H7 (cell line): ENCODE data around the gene FAM98A. TPM values are rescaled to one million over a fixed set of nuclear protein-coding genes. Genes with fewer than 3 reads are reported as not detected.

Source experiments
- DNase-seq: peaks from one replicate; pipeline ENCODE4 v3.0.0; 2012
- H3K27me3 ChIP-seq: 2 replicates; pipeline ENCODE4 v1.6.0; 2011; ENCODE audit warnings: mild to moderate bottlenecking, low read length; ENCODE audit not compliant: control insufficient read depth, insufficient read depth
- H3K36me3 ChIP-seq: replicated peaks from 2 replicates; pipeline ENCODE4 v1.5.1; 2011; ENCODE audit warnings: low read length; ENCODE audit not compliant: control insufficient read depth, insufficient read depth
- H3K4me3 ChIP-seq: 2 replicates; pipeline ENCODE4 v1.5.1; 2011; ENCODE audit warnings: low read depth, mild to moderate bottlenecking, control low read depth, low read length, moderate library complexity; ENCODE audit not compliant: insufficient read depth
- total RNA-seq: library from RNA; depleted of rRNA; stranded (reverse); fragments of >200 nt; shearing (Covaris generic); gene quantifications from 2 replicates; pipeline ENCODE4 v1.2.3, GENCODE V29; 2014

FAM98A gene
- total RNA-seq, 1 experiment from 2014 or later, result 27.7 TPM

DNA sequence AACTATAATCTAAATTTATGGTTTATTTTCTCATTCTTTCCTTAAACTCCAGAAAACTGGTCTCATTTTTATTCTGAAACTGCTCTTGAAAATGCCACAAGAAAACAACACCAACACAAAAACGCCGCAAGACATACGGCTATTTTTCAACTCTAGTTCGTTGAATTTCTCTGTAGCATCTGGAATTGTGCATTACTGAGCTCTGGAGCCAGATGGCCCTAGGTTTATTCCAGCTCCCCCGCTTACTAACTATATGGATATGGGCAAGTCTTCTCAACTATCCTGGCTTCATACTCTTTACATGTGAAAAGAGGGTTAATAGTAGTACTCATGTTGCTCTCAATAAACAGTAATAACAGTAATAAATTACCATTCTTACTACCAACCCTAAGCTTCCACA, 19.9 kb downstream of the FAM98A start:
- H3K4me3 ChIP-seq, result no peak overlapping the region
- H3K36me3 ChIP-seq, result no peaks in the 10 kb centered on the region
- no peaks in the 10 kb centered on the region for H3K27me3 ChIP-seq
- DNase-seq, result no peak

DNA sequence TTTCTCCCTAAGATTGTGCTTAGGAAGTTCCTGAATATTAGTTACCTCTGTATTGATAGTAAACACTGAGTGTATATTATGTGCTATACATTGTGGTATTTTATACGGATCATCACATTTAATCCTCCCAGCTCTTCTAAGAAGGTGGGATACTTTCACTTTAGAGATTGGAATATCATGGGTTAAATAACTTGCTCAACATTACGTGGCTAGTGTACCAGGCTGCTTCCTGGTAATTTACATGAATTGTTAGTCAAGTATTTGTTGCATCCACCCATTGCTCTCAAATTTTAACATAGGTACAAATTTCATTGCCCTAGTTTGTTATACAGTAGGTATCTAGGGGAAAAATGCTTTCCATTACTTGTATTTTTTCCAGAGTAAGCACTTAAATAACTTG, 21.4 kb downstream of the FAM98A start:
- Histone ChIP-seq H3K36me3 (no peaks in the 10 kb centered on the region), H3K27me3 (no peaks in the 10 kb centered on the region), H3K4me3 (no peak overlapping the region)
- DNase-seq, result no peak

DNA sequence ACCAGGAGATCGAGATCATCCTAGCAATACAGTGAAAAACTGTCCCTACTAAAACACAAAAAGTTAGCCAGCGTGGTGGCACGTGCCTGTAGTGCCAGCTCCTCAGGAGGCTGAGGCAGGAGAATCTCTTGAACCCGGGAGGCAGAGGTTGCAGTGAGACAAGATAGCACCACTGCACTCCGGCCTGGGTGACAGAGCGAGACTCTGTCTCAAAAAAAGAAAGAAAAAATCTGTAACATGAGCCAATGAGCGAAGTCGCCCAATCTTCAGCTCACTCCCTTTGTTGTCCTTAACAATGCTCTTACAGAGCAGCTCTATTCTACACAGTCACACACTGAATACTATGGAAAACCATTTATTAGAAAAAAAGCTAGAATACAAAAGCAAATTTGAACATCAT, 22.0 kb downstream of the FAM98A start:
- no peak for DNase-seq
- no peaks in the 10 kb centered on the region for H3K27me3 ChIP-seq

DNA sequence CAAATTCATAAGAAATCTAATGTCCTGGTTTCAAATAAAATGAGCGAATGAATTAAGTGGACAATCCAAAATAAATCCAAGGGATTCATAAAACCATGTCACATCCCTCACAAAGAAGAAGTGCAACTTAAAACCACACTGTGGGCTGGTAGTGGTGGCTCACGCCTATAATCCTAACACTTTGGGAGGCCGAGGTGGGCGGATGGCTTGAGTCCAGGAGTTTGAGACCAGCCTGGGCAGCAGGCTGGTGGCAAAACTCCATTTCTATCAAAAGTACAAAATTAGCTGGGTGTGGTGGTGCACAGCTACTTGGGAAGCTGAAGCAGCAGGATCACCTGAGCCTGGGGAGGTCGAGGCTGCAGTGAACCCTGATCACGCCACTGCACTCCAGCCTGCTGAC, 25.4 kb downstream of the FAM98A start:
- no peak overlapping the region for H3K4me3 ChIP-seq
- no peak for DNase-seq
- no peaks in the 10 kb centered on the region for H3K36me3 ChIP-seq
- H3K27me3 ChIP-seq, result no peaks in the 10 kb centered on the region

More for the DNA sequence above, 22.0 kb downstream of the FAM98A start:
- H3K36me3 ChIP-seq, result no peaks in the 10 kb centered on the region
- H3K4me3 ChIP-seq, result no peak overlapping the region

DNA sequence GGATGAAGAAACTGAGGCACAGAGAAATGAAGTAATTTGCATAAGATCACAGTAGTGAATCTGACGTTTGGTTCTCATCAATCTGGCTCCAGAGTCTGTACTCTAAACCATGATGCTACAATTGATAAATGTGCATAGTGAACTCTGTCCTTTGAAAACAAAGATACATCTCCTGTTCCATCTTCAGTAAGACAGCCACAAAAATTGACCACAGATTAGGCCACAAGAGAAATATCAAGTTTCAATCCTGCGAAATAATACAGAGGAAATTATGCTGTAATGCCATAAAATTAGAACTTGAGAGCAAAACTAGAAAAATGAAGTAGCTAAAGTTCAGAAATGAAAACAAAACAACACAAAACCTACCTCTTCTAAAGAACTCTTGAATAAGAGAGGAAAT, 28.4 kb downstream of the FAM98A start:
- no peak overlapping the region for H3K4me3 ChIP-seq
- H3K36me3 ChIP-seq, result no peaks in the 10 kb centered on the region
- H3K27me3 ChIP-seq, result no peaks in the 10 kb centered on the region
- DNase-seq, result no peak

DNA sequence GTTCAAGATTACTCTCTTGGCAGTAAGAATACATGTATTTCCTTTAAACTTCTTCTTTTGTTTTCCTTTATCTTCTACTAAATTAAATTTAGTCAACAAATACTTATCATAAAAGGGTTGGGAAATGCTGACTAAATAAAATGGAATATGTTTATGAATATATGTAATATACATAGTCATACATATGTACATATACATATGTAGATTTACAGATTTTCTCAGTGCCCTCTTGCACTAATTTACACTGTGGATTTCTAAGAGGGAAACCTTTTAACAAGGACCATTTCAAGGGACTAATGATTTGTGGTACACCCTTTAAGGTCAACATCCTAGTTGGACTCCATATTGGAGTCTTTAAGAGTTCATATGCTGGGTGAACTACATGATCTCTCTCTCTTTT, 37.2 kb downstream of the FAM98A start:
- Histone ChIP-seq H3K27me3 (no peaks in the 10 kb centered on the region), H3K4me3 (no peak overlapping the region), H3K36me3 (no peaks in the 10 kb centered on the region)
- no peak for DNase-seq

DNA sequence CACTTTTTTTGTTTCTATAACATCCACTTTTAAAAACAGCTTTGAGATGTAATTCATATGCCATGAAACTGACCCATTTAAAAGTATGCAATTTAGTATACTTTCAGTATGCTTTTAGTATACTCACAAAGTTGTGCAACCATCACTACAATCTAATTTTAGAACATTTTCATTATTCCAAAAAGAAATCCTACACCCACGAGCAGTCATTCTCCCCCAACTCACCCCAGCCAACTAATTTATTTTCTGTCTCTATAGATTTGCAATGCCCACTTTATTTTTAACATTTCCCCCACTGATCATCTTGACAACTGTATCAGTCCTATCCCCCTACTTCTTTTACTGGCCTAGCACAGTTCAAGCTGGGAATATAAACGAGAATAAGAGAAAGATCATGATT, 39.1 kb downstream of the FAM98A start:
- no peak for DNase-seq
- H3K27me3 ChIP-seq, result no peaks in the 10 kb centered on the region
- H3K4me3 ChIP-seq, result no peak overlapping the region
- no peaks in the 10 kb centered on the region for H3K36me3 ChIP-seq

DNA sequence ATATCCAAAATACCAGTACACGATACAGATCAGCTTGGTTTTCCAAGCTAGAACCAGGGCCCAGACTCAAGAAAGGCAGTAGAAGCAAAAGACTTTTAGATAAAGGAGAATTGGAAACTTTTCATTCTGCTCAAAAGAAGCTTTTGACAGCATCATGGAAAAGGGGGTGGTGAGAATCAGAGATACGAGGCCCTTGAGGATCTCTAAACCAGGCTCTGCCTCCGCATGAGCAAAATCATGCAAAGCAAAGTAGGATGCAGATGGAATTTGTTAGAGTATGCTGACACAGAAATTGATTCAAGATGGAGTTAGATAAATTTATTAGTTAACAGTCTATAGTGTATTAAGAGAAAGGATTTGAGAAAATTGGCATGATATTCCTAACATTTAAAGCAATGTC, 39.8 kb downstream of the FAM98A start:
- H3K27me3 ChIP-seq, result no peaks in the 10 kb centered on the region
- no peaks in the 10 kb centered on the region for H3K36me3 ChIP-seq
- H3K4me3 ChIP-seq, result no peak overlapping the region
- DNase-seq, result no peak

DNA sequence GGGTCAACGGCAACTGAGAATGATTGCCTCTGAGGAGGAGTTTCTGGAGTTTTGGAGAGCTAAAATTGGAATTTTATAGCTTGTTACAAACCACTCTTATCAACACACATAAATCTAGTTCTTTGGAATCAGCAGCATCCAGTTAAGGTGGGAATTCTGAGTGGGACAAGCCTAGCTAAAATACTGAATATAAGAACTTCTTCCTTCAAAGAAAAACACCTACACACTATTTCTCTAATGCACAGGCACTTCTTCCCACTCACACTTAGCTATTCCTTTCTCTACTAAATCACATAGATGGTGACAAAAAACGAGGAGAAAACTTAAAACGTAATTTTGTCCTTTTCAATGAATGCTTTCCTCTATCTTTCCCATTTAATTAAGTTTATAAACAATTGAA, 43.4 kb downstream of the FAM98A start:
- no peak for DNase-seq
- H3K36me3 ChIP-seq, result no peaks in the 10 kb centered on the region
- H3K27me3 ChIP-seq, result no peaks in the 10 kb centered on the region
- no peak overlapping the region for H3K4me3 ChIP-seq

DNA sequence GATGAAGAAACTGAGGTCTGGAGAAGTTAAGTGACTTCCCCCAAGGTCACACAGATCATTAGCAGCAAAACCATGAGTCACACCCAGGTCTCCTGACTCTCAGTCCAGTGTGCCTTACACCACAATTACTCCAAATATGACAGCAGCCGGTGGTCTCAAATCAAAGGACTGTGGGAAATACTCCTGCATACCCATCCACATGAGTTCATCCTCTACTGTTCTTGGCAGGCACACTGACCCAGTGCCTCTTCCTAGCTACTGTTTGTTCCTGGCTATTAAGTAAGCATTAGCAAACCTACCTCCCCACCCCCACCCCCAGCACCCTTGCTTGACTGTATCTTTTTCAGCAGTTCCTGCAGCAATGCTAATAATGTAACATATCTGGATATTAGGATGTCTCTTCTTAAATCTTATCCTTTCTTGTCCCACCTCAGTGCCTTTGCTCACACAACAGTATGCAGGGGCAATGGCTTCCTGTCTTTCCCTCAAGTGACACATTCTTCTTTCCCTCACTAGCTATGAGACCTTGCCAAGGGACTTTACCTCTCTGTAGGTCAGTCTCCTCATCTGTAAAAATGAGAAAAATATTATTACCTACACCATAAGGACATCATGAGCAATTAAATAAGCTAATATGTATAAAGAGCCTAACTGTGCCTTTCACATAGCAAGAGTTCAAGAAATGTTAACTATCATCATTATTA, 46.2 kb downstream of the FAM98A start:
- H3K27me3 ChIP-seq, result no peaks in the 10 kb centered on the region
- H3K4me3 ChIP-seq, result no peak overlapping the region
- no peaks in the 10 kb centered on the region for H3K36me3 ChIP-seq
- DNase-seq, result no peak

DNA sequence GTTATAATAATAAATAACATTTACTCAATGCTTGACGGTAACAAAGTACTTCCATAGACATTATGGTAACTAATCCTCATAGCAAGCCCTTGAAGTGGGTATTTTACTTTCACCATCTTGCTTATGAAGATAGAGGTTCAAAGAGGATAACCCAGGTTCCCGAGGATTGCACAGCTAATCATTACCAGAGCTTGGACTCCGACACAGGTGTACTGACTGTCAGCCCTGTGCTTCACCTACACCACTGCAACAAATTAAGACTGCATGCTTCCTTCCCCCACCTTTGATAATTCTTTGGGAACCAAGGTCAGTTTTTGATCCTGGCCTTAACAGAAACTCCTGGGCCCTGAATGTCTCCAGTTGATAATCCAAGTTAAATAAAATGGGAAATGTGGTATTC, 48.9 kb downstream of the FAM98A start:
- no peak for DNase-seq
- Histone ChIP-seq H3K27me3 (no peaks in the 10 kb centered on the region), H3K4me3 (no peak overlapping the region), H3K36me3 (no peaks in the 10 kb centered on the region)

DNA sequence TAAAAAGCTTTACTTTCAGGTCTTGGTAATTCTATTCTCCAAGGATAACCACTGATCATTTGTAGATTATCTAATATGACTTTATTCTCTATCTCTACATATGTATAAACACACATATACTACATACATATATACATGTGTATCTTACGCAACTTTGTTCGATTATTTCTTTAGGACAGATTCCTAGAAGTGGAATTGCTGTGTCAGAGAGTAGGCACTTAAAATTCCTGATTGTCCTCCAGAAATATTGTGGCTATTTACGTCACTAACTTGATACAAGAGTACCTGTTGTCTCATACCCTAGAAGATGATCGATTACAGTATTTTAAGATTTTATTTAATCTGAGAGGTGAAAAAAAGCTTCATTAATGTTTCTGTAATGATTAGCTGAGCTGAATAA, 57.9 kb downstream of the FAM98A start:
- DNase-seq, result no peak
- no peaks in the 10 kb centered on the region for H3K36me3 ChIP-seq
- H3K27me3 ChIP-seq, result no peaks in the 10 kb centered on the region
- no peak overlapping the region for H3K4me3 ChIP-seq

DNA sequence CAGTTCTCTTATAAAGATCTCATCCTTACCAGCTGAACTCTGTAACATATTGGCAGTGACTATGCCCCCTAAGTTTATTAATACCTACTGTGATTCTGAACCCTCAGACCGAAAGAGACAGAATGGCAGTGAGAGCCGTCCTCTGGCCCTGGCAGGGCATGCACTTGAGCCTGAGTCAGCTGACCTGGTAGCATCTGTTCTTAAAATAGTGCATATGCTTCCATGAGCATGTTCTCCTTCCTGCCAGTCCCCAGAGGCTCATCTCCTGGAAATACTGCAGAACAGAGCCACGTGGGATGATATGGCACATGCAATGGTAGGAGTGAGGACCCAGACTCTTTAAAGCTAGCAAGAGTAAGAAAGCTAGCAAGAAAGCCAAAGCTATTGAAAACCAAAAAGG, 63.7 kb downstream of the FAM98A start:
- DNase-seq, result no peak
- no peaks in the 10 kb centered on the region for H3K36me3 ChIP-seq
- no peak overlapping the region for H3K4me3 ChIP-seq
- no peaks in the 10 kb centered on the region for H3K27me3 ChIP-seq
